GM21786 (cell line): ENCODE measurements around the gene GIPR.
"Not testable (repeated sequence)": the region's sequence is repeated elsewhere in the genome, so short reads cannot be mapped to it uniquely, and the experiment has no call there.

ENCODE experiments used
- ATAC-seq: cut with Tn5 transposase; IDR thresholded peaks from one replicate; pipeline ENCODE4 v1.9.1; 2021; ENCODE audit not compliant: unreplicated experiment

The GIPR gene, protein sequence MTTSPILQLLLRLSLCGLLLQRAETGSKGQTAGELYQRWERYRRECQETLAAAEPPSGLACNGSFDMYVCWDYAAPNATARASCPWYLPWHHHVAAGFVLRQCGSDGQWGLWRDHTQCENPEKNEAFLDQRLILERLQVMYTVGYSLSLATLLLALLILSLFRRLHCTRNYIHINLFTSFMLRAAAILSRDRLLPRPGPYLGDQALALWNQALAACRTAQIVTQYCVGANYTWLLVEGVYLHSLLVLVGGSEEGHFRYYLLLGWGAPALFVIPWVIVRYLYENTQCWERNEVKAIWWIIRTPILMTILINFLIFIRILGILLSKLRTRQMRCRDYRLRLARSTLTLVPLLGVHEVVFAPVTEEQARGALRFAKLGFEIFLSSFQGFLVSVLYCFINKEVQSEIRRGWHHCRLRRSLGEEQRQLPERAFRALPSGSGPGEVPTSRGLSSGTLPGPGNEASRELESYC

DNA sequence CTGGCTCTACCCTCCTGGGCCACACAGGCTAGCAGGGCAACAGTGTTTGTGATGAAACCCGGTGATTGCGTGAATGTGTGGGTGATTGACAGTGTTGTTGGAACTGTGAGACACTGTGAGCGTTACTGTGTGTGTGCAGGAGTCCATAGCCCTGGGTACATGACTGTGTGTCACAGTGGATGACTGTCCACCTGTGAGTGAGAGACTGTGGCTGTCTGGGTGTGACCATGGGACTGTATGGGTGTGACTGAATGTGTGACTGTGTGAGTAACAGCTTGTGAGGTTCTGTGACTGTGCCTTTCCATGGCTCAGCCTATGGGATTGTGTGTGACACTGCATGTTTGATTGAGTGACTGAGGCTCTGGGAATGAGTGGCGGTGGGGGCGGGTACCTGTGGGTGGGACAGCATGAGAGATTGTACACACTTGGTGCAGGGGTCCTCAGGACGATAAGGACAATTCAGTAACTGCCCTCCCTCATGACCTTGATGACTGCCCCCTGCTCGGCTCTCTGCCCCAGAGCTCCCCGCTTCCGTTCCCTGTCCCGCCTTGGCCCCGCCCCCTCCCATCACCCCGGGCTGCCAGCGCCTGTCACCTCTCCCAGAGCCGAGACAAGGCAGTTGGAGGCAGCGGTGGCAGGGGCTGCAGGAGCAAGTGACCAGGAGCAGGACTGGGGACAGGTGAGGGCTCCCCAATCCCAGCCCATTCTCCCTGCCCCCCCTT, at the start of gene GIPR:
GIPR (plus strand) TSS at position 602 of the 722 bp plus-strand sequence. CDS start 1,300 bp downstream, outside the sequence.
- ATAC-seq, result no peak

DNA sequence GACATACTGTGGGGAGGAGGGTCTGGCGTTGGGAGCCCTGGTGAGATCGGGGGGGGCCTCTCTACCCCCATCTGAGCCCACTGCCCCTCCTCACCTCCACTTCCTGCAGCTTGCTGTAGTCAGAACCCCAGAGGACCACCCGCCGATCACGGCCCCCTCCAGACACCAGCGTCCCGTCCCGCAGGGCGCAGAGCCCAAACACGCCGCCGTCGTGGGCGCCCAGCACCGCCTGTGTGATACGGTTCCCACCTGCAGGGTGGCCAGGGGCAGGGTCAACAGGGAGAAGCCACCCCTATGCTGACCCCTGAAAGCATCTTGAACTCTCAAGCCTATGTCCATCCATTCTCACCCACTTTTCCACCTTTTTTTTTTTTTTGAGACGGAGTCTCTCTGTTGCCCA, 46.6 kb upstream of the GIPR start:
- ATAC-seq, result no peak

DNA sequence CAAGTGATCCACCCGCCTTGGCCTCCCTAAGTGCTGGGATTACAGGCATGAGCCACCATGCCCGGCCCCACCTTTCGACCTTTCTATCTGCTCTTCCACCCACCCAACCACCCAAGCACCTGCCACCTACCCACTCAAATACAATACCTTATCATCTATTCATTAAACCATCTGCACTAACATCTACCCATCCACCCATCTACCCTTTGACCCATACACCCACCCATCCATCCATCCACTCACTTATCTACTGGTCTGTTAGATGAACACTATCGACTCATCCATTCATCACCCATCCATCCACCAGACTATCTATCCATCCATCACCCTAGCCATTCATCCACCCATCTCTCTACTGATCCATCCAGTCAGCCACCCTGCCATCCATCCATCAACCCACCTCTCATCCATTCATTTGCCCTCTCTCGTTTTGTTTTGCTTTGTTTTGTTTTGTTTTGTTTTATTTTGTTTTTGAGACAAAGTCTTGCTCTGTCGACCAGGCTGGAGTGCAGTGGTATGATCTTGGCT, 46.0 kb upstream of the GIPR start:
- ATAC-seq, result no peak

DNA sequence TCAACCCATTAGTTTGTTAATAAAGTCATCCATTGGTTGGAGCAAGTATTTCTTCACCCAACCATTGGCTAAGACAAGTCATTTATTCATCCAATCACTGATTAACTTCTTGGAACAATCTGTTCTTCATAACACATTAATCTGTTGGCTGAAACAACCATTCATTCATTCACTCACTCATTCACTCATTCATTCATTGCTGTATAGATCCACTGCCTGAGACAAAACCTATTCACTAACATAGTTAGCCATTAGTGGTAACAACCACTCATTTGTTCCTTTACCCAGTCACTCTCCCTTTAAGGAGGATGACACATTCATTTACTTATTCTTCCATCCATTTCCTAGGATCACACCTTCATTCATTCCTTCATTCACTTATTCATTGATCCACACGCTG, 44.0 kb upstream of the GIPR start:
- no peak for ATAC-seq

DNA sequence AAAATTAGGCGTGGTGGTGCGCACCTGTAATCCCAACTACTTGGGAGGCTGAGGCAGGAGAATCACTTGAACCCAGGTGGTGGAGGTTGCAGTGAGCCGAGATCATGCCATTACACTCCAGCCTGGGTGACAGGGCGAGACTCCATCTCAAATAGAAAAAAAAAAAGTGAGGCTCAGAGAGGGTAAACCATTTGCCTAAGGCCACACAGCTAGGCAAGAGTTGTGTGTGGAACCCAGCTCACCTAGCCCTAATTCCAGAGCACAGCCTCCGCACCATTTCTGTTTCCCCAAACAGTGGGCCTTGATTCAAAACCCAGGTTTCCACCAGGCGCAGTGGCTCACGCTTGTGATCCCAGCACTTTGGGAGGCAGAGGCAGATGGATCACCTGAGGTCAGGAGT, 39.8 kb upstream of the GIPR start:
- not testable (repeated sequence) for ATAC-seq

DNA sequence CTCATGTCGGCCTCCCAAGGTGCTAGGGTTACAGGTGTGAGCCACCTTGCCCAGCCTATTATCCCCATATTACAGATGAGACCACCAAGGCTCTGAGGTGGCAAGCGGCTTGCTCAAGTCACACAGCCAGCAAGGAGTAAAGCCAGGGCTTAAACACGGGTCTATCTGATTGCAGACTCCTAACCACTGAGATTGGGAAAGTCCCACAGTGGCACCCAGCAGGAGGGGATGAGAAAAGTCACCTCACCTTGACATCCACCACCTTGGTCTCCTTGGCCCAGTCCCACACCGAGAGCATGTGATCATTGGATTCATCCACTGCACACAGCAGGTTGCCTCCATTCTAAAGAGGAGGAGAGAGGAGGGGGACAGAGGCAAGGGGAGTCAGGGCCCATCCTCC, 38.3 kb upstream of the GIPR start:
- ATAC-seq, result no peak

DNA sequence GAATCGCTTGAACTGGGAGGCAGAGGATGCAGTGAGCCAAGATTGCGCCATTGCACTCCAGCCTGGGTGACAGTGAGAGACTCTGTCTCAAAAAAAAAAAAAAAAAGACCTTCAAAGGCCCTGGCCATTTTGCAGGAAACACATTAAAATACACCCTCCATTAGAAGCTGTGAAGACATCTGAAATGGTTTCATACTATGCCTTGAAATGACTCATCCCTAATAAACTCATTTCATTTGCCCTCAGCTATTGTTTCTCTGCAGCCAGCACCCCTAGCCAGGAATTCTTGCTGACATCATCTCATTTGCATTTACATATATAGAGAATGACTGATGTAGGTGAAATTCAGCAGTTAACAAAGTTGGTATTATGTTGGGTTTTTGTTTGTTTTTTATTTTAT, 37.6 kb upstream of the GIPR start:
- no peak for ATAC-seq

DNA sequence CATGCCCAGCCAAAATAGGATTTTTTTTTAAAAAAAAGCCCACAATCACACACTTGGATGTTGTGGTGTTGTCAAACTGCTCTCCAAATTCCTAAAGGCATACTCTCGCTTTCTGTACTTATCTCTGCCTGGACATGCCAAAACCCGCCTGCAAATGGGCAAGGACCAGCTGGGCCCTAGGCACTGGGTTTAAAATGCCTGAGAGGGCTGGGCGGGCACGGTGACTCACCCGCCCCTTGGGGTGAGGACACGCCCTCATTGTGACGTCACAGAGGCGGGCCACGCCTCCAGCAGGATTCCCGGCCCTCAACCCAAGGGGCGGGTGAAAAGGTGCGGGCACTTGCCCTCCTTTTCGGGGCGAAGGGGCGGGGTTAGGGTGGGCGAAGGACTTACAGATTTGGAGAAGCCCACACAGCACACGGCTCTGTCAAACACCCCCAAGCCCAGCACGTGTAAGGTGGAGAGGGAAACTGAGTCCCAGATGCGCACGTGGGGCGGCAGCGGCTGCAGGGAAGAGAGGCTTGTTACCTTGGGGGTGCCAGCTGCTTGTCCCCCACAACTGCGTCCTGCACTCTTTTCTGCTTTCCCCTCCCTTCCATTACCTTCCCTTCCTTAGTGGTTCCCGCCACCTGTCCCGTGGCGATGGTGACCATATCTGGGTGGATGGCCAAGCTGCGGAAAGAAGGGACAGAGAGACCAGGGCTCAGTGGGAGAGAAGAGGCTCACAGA, 35.4 kb upstream of the GIPR start:
- no peak for ATAC-seq

DNA sequence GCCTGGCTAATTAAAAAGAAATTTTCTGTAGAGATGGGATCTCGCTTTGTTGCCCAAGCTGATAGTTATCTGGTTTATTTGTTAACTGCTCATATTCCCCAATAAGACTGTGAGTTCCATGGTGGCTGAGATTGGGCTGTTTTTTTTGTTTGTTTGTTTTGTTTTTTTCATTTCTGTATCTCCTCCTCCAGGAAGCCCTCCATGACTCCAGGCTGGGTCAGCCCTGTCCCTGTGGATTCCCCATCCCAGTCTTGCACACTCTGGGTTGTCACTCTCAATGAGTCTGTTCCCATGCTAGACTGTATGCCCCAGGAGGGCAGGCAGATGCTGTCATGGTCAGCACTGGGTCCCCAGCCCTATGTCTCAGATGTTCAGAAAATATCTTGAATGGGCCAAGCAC, 31.7 kb upstream of the GIPR start:
- no peak for ATAC-seq

DNA sequence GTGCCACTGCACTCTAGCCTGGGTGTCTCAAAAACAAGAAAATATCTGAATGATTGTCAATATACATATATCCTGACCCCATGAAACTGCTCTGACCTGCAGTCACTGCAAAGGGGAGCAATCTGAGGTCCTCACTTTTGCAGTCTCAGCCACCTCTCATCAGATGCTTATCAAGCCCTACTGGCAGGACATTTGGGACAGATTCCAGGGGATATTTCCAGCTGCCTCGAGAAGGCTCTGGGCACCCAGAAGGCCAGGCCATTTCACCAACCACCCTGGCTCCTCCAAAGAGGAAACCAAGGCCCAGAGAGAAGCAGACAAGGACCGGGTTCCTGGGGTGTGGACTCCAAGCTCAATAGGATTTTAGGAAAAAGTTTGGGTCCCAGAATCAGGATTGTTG, 31.1 kb upstream of the GIPR start:
- no peak for ATAC-seq

DNA sequence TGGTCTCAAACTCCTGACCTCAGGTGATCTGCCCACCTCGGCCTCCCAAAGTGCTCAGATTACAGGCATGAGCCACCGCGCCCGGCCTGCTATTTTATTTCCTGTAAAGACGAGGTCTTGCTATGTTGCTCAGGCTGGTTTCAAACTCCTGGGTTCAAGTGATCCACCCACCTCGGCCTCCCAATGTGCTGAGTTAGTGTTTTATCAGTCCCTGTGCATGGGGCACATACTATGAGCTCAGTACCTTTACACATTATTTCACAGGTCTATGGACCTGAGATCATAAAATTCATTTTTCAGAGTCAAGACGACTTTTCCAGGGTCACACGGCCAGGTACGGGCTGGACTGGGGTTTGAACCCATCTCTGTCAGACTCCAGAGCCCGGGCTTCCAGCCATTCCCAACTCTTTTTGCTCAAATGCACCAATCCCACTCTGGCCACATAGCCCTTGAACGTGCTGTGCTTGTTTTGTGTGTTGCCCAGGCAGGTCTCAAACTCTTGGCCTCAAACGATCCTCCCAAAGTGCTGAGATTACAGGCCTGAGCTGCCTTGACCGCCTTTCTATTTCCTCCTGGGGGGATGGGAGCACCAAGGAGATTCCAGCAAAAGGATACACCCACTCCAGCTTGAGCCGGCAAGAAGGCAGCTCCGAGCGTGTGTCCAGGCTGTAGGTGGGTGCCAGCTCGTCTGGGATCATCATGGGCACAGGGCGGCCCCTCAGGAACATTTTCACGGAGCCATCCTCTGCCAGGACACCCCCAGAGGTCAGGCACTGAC, 29.9 kb upstream of the GIPR start:
- no peak for ATAC-seq

DNA sequence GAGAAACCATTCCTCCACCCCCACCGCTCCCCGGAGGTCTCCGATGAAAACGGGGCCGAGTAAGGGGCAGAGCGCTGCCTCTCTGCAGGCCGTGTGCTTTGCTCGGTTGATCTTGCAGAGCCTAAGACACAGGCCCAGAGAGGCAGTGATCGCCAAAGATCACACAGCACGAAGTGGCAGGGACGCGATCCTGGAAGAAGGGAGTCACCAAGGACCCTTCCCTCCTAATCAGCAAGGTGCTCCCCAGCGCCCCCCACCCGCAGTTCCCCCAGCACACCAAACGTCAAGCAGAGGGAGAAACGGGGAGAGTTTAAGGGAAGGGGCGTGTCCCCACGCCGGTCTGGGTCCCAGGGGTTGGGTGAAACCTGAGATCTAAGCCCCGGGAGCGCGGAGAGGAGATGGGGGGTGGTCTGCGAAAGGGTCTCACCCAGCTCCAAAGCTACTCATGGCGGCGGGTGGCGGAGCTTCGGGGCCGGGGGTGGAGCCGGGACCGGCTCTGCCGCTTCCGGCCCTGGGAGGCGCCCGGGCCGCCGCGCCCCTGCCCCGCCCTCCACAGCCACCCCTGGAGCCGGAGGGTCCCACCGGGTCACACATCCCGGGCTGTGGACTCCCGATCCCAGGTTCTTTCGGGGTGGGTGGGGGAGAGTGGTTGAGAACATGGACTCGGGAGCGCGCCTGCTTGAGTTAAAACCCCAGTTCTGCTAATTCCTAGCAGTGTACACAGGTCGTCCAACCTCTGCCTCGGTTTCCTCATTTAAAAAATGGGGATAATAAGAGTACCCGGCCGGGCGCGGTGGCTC, 28.9 kb upstream of the GIPR start, which contains the start of gene EML2:
EML2 (minus strand) TSS at position 468 of the 800 bp plus-strand sequence; CDS start at position 447, 21 bp downstream.
- no peak for ATAC-seq

DNA sequence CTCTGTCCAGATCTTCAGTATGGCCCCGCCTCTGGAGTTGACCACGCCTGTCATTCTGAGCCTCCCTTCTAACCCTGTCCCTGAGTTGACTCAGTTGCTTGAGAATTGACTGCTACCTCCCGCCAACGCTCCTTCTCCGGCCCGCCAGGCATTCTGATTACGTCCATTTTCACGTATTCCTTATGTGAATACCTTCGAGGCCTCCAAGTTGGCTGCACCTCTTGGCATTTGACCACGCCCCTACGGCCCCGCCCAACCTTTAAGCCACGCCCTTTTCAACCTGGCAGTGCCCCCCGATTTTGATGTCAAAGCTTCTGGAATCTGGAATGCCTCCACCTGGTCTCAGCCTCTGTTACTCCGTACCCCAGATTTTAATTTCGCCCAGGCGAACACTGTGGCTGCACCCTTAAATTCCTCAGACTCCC, 27.2 kb upstream of the GIPR start:
- ATAC-seq, result no peak

DNA sequence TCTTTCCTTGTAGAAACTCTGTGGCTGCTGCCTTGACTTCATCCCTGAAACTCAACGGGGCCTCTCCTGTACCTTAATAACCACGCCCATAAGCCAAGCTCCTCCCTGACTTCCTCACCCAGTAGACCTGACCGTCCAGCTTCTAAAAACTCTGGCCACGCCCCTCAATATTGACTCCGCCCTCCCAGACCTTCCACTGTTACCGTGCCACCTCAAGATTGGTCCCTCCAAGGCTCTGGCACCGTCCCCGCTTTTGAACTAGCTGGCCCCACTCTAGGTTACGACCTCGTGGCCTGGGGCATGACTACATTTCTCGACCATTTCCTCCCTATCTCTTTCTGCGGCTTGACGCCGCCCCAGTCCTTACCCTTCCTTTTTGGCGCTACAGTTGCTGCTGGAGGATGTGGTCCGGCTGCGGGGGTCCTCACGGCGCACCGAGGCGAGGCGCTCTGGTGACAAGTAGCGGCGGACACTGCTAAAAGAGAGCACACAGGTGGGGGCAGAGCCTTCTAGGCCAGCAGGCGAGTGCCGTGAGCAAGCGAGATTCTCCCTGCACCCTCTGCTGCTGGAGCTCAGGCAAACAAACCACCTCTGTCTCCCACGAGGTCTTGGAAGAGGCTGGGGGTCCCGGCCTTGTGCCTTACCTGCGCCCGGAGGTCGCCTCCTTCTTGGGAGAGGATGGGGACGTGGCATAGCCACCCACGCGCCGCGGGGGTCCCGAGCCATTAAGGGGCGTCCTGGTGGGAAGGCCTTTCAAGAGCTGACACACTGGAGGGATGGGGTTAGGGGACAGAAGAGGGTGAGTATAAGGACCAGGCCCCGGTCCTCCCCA, 26.5 kb upstream of the GIPR start:
- ATAC-seq, result peak; percentile 35

DNA sequence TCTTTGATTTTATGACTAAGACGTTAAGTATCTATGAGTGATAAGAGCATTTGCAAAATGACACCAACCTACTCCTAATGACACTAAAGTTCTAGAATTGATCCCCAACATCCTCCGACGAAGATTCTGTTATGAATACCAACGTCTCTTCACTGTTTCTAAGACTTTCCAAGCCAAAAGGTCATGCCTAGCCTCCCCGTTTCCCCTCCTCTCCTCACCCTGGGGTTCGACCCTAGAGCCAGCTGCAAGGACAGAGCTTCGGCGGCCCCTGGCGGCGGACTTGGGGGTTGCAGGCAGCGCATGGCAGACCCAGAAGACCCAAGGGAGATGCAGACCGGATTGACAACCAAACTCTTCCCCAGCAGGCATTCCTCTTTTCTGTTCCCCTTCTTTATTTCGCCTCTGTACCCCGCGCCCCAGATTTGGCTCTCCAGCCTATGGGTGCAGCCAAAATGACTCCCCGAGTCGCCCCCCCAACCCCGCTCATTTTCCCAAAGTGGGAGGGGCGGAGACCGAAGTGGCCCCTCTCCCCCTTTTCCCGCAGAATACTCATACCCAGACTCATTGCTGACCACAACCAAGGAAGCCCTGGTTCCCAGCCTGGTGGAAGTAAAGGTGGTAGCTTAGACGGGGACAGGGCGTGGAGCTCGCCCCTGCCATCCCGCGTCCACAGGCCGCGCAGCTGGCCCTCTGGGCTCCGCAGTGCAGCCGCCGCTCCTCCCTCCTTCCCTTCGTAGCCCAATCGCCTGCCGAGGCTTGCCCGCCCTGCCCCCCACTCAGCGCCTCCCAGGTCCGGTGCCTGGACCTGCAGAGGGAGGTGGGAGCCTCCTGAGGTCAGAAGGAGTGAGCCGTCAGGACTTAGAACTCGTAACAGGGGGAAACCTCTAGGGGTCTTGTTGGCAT, 24.7 kb upstream of the GIPR start:
- no peak for ATAC-seq

DNA sequence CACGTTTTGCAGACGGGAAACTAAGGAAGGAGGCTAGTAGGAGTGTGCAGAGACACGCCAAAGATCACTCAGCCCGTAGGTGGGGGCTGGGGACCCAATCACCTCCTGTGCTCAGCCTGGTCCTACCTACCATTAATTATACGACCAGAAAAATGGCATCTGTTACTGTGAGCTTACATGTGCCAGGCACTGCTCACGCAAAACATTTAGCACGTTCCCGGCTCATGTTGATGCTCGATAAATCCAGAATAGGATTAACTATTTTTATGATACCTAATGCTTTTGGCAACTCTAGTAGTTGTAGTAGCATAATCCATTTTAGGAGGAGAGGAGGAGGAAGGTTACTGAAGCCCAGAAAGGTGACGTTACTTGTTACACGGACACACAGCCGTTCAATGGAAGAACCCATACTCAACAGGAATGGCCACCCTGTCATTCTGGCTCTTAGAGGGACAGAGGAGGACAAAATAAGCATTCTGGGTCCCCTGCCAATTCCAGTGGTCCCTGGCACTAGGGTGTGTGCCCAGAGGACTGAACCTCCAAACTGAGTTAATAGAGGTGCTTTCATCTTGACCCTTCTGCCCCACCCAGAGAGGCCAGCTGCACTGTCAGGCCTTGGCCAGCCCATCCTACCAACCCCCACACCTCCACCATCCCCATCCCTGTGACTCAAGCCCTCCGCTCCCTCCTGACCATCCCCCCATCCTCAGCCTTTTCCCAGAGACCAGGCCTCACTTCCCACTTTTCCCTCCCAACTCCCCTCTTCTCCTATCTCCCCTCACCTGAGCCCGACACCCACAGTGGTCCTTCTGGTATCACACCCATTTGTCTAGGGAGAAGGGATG, 23.9 kb upstream of the GIPR start:
- no peak for ATAC-seq
